MM.1S (cell line): ENCODE results near the gene CAPN5.

Source experiments
- DNase-seq: peaks from one replicate; pipeline ENCODE4 v3.0.0-alpha.2; 2015
- H2AFZ ChIP-seq: fragments of 300-600 bp; sonication (generic); 2 replicates; pipeline ENCODE4 v1.6.0; 2016; ENCODE audit warnings: antibody characterized with exemption, low read length
- H3F3A ChIP-seq: fragments of 300-600 bp; sonication (generic); 2 replicates; pipeline ENCODE4 v1.6.1; 2016; ENCODE audit warnings: mild to moderate bottlenecking, antibody characterized with exemption, low read length, moderate library complexity, mixed read lengths; ENCODE audit not compliant: insufficient read depth
- H3K27ac ChIP-seq: fragments of 300-600 bp; sonication (generic); 2 replicates; pipeline ENCODE4 v1.5.1; 2016; ENCODE audit warnings: mild to moderate bottlenecking, low read length
- H3K27me3 ChIP-seq: fragments of 300-600 bp; sonication (generic); replicated peaks from 2 replicates; pipeline ENCODE4 v1.6.0; 2016; ENCODE audit warnings: low read length; ENCODE audit not compliant: insufficient read depth
- H3K36me3 ChIP-seq: fragments of 300-600 bp; sonication (generic); replicated peaks from 2 replicates; pipeline ENCODE4 v1.6.1; 2016; ENCODE audit warnings: mild to moderate bottlenecking, low read length, mixed read lengths; ENCODE audit not compliant: insufficient read depth
- H3K4me1 ChIP-seq: fragments of 300-600 bp; sonication (generic); 2 replicates; pipeline ENCODE4 v1.6.1; 2016; ENCODE audit warnings: low read length, mixed read lengths
- H3K4me2 ChIP-seq: fragments of 300-600 bp; sonication (generic); 2 replicates; pipeline ENCODE4 v1.6.0; 2016; ENCODE audit warnings: low read depth, low read length
- H3K4me3 ChIP-seq: fragments of 300-600 bp; sonication (generic); 2 replicates; pipeline ENCODE4 v1.5.1; 2016; ENCODE audit warnings: low read length, mixed read lengths
- H3K79me2 ChIP-seq: fragments of 300-600 bp; sonication (generic); 2 replicates; pipeline ENCODE4 v1.6.1; 2016; ENCODE audit warnings: mixed run types, low read length, mixed read lengths
- H3K9ac ChIP-seq: fragments of 300-600 bp; sonication (generic); 2 replicates; pipeline ENCODE4 v1.6.1; 2016; ENCODE audit warnings: low read length, mixed read lengths
- H3K9me2 ChIP-seq: fragments of 300-600 bp; sonication (generic); replicated peaks from 2 replicates; pipeline ENCODE4 v1.6.1; 2016; ENCODE audit warnings: mild to moderate bottlenecking, low read length, mixed read lengths; ENCODE audit not compliant: insufficient read depth
- H3K9me3 ChIP-seq: fragments of 300-600 bp; sonication (generic); replicated peaks from 2 replicates; pipeline ENCODE4 v1.6.1; 2016; ENCODE audit warnings: mild to moderate bottlenecking, low read length, mixed read lengths; ENCODE audit not compliant: insufficient read depth
- H4K20me1 ChIP-seq: fragments of 300-600 bp; sonication (generic); 2 replicates; pipeline ENCODE4 v1.6.1; 2016; ENCODE audit warnings: mild to moderate bottlenecking, low read length, moderate library complexity, mixed read lengths; ENCODE audit not compliant: insufficient read depth
- EZH2 ChIP-seq: fragments of 300-600 bp; sonication (generic); optimal IDR thresholded peaks from 2 replicates; pipeline ENCODE3; 2017; ENCODE audit warnings: low read depth, mild to moderate bottlenecking, antibody characterized with exemption, low read length, mixed read lengths
- EZH2phosphoT487 ChIP-seq: fragments of 300-600 bp; sonication (generic); IDR thresholded peaks from 2 replicates; pipeline ENCODE4 v1.6.1; 2018; ENCODE audit warnings: antibody characterized with exemption, low read length
- TF ChIP-seq, protein P1 (sequence below): fragments of 300-600 bp; sonication (generic); IDR thresholded peaks from 2 replicates; pipeline ENCODE4 v1.5.1; 2016; ENCODE audit warnings: antibody characterized with exemption, low read length, mixed read lengths

The CAPN5 gene

DNA sequence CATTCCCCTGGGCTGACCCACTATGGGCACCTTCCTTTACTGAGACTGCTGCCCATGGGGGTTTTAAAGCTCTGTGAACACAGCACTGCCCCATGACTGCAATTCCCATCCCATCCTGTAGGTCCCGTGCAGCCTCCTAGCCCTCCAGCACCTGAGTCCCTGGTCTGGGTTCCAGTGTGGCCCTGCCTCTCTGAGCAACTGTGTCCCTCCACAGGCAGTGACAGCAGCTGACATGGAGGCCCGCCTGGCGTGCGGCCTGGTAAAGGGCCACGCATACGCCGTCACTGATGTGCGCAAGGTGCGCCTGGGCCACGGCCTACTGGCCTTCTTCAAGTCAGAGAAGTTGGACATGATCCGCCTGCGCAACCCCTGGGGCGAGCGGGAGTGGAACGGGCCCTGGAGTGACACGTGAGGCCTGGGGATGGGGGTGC is 48.4 kb downstream of the CAPN5 start:
- no peak for TF ChIP-seq EZH2phosphoT487
- TF ChIP-seq EZH2, result no peak
- TF ChIP-seq, protein P1, sequence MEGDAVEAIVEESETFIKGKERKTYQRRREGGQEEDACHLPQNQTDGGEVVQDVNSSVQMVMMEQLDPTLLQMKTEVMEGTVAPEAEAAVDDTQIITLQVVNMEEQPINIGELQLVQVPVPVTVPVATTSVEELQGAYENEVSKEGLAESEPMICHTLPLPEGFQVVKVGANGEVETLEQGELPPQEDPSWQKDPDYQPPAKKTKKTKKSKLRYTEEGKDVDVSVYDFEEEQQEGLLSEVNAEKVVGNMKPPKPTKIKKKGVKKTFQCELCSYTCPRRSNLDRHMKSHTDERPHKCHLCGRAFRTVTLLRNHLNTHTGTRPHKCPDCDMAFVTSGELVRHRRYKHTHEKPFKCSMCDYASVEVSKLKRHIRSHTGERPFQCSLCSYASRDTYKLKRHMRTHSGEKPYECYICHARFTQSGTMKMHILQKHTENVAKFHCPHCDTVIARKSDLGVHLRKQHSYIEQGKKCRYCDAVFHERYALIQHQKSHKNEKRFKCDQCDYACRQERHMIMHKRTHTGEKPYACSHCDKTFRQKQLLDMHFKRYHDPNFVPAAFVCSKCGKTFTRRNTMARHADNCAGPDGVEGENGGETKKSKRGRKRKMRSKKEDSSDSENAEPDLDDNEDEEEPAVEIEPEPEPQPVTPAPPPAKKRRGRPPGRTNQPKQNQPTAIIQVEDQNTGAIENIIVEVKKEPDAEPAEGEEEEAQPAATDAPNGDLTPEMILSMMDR, result peak; percentile 27
- H3K27me3 ChIP-seq, result no peaks in the 10 kb centered on the region
- no peaks in the 10 kb centered on the region for H3K9me2 ChIP-seq
- H2AFZ ChIP-seq, result no peak overlapping the region
- H4K20me1 ChIP-seq, result no peaks in the 10 kb centered on the region
- DNase-seq, result no peak
- no peaks in the 10 kb centered on the region for H3K79me2 ChIP-seq
- no peaks in the 10 kb centered on the region for H3K9me3 ChIP-seq
- no peak overlapping the region for H3K27ac ChIP-seq
- no peaks in the 10 kb centered on the region for H3K36me3 ChIP-seq
- H3K9ac ChIP-seq, result no peak overlapping the region
- H3K4me1 ChIP-seq, result 0 out of 2 replicates have a peak, but pooled peaks cover 3% of the 10 kb centered on the region
- H3K4me3 ChIP-seq, result no peak overlapping the region
- no peaks in the 10 kb centered on the region for H3F3A ChIP-seq
- H3K4me2 ChIP-seq, result no peak overlapping the region

DNA sequence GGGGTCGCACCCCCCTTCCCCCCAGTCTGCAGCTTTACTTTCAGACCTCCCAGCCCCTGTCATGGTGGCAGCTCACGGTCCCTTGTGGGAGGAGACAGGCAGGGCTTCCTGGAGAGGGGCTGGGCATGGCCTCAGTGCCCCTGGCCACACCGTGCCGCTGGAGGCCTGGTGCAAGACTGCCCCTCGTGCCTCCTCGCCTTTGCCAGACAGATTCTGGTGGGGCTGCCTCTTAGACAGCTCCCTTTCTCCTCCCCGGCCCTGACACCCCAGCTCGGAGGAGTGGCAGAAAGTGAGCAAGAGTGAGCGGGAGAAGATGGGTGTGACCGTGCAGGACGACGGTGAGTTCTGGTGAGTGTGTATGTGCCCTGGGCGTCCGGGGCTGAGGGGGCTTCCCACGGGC is 49.2 kb downstream of the CAPN5 start:
- H3K27me3 ChIP-seq, result no peaks in the 10 kb centered on the region
- no peak overlapping the region for H2AFZ ChIP-seq
- no peak for DNase-seq

DNA sequence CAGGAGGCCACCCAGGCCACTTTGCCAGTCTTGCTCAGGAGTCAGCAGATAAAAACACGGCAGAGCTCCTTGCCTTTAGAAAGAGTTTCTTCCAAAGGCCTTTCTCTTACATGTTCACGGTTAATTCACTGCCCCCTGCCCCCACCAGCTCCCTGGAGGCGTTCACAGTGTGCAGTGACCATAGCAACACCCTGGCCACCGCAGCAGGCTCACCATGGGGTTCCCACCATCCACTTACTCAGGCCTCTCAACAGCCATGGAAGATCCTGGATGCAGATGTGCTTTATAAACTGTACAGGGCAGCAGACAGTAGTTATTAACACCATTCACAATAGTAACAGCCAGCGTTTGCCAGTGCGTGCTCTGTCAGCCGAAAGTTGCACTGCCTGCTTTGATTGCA is 50.7 kb downstream of the CAPN5 start:
- Histone ChIP-seq H3K36me3 (no peaks in the 10 kb centered on the region), H3K4me1 (peaks cover 9% of the 10 kb centered on the region), H3K27ac (no peak overlapping the region), H3K9ac (no peak overlapping the region), H3K4me2 (no peak overlapping the region), H2AFZ (no peak overlapping the region), H3K27me3 (no peaks in the 10 kb centered on the region), H3F3A (no peaks in the 10 kb centered on the region), H3K9me3 (no peaks in the 10 kb centered on the region), H3K79me2 (no peaks in the 10 kb centered on the region), H4K20me1 (no peaks in the 10 kb centered on the region), H3K9me2 (no peaks in the 10 kb centered on the region), H3K4me3 (no peak overlapping the region)
- no peak for DNase-seq
- TF ChIP-seq EZH2phosphoT487 (no peak), EZH2 (no peak)
- TF ChIP-seq, protein P1, result no peak

More for the DNA sequence above, 49.2 kb downstream of the CAPN5 start:
- H3K9ac ChIP-seq, result no peak overlapping the region
- H3K36me3 ChIP-seq, result no peaks in the 10 kb centered on the region
- no peaks in the 10 kb centered on the region for H3K9me2 ChIP-seq
- no peak overlapping the region for H3K27ac ChIP-seq
- H3K4me3 ChIP-seq, result no peak overlapping the region
- no peaks in the 10 kb centered on the region for H3K79me2 ChIP-seq
- no peaks in the 10 kb centered on the region for H3F3A ChIP-seq
- TF ChIP-seq EZH2 (no peak), EZH2phosphoT487 (no peak)
- TF ChIP-seq, protein P1, result no peak
- no peaks in the 10 kb centered on the region for H3K9me3 ChIP-seq
- no peak overlapping the region for H3K4me2 ChIP-seq
- peaks cover 4% of the 10 kb centered on the region for H3K4me1 ChIP-seq
- no peaks in the 10 kb centered on the region for H4K20me1 ChIP-seq

DNA sequence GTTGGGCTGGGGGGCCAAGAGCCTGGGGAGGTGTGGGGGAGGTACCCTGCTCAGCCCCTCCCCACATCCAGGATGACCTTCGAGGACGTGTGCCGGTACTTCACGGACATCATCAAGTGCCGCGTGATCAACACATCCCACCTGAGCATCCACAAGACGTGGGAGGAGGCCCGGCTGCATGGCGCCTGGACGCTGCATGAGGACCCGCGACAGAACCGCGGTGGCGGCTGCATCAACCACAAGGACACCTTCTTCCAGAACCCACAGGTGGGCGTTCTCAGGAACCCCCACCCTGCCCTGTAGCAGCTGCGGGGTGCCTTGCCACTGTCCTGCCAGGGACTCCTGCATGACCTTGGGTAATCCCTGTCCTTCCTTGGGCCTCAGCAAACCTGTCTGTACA is 51.3 kb downstream of the CAPN5 start:
- TF ChIP-seq EZH2phosphoT487, result no peak
- no peak for TF ChIP-seq EZH2
- TF ChIP-seq, protein P1, result no peak
- H3K79me2 ChIP-seq, result no peaks in the 10 kb centered on the region
- no peaks in the 10 kb centered on the region for H3K9me3 ChIP-seq
- no peak overlapping the region for H3K27ac ChIP-seq
- no peaks in the 10 kb centered on the region for H3K9me2 ChIP-seq
- H3K4me3 ChIP-seq, result no peak overlapping the region
- no peak overlapping the region for H2AFZ ChIP-seq
- no peak overlapping the region for H3K9ac ChIP-seq
- H4K20me1 ChIP-seq, result no peaks in the 10 kb centered on the region
- no peaks in the 10 kb centered on the region for H3K27me3 ChIP-seq
- peaks cover 9% of the 10 kb centered on the region for H3K4me1 ChIP-seq
- no peak for DNase-seq
- no peaks in the 10 kb centered on the region for H3F3A ChIP-seq
- no peak overlapping the region for H3K4me2 ChIP-seq
- H3K36me3 ChIP-seq, result no peaks in the 10 kb centered on the region
